ENCODE results near the gene TAMALIN.

The TAMALIN gene

DNA sequence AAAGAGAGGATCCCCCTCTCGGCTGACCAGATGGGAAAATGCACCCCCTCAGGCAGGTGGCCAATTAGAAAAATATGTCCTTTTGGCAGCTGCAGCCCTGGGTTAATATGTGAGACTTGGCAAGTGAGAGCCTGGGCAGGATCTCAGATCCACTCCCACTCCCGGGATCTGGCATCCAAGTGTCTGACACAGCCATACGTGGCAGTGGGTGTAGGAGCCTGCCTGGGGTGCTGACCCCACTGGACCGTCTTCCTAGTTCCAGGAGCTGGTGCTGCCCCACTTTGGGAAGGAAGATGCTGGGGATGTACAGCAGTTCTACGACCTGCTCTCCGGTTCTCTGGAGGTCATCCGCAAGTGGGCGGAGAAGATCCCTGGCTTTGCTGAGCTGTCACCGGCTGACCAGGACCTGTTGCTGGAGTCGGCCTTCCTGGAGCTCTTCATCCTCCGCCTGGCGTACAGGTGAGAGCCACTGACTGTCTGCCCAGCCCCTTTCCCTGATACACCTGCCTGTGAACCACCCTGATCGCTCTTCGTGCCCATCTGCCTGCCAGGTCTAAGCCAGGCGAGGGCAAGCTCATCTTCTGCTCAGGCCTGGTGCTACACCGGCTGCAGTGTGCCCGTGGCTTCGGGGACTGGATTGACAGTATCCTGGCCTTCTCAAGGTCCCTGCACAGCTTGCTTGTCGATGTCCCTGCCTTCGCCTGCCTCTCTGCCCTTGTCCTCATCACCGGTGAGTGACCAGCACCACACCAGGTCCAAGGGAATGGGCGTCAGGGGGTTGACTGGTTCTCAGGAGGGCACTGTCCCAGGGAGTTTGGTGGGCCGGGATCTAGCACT lies 50.3 kb downstream of the TAMALIN start:
- DNase-seq, result no peak

- no peak for DNase-seq
Measured at GRCh38 chr12:52057638-52058576, 51.2 kb downstream of the TAMALIN start.

DNA sequence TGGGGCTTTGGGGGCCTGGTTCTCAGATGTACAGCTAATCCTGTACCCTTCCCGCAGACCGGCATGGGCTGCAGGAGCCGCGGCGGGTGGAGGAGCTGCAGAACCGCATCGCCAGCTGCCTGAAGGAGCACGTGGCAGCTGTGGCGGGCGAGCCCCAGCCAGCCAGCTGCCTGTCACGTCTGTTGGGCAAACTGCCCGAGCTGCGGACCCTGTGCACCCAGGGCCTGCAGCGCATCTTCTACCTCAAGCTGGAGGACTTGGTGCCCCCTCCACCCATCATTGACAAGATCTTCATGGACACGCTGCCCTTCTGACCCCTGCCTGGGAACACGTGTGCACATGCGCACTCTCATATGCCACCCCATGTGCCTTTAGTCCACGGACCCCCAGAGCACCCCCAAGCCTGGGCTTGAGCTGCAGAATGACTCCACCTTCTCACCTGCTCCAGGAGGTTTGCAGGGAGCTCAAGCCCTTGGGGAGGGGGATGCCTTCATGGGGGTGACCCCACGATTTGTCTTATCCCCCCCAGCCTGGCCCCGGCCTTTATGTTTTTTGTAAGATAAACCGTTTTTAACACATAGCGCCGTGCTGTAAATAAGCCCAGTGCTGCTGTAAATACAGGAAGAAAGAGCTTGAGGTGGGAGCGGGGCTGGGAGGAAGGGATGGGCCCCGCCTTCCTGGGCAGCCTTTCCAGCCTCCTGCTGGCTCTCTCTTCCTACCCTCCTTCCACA lies 52.0 kb downstream of the TAMALIN start:
- DNase-seq, result peak; percentile 33

GRCh38 chr12:52059582-52060497 lies 53.1 kb downstream of the TAMALIN start:
- DNase-seq, result no peak

GRCh38 chr12:52060498-52061177 lies 53.9 kb downstream of the TAMALIN start:
- DNase-seq, result no peak

GRCh38 chr12:52061470-52062166 lies 54.9 kb downstream of the TAMALIN start:
- no peak for DNase-seq

GRCh38 chr12:52062167-52063081 lies 55.7 kb downstream of the TAMALIN start:
- DNase-seq, result peak; percentile 32

GRCh38 chr12:52063082-52063924 lies 56.6 kb downstream of the TAMALIN start:
- DNase-seq, result no peak

DNA sequence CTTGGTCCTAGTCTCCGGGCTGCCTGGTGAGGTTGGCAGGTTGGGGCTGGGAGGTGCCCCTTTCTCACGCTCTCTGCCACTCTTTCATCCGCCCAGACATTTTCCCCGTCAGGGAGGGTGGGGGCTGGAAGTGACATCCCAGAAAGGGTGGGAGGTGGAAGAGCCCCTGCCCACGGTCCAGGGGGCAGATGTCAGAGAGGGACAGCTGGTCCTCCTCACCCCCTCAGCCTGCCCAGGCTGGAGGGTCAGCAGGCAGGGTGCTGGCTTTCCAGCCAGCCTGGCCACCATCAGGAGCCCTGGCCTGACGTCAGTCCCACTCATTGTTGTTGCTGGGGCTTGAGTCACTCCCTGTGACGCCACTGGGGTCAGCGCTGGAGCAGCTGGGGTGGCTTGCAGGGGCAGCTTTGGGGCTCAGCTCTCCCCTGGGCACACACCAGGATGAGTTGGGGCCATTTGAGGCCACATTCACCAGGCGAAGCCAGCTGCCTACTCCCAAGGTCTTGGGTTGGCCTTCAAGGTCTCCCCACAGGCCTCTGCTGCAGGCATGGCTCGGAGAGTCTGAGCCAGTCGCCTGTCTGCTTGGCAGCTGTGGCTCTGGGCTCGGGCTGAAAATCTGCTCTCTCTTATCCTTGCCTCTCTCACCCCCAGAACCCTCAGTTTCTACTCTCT lies 57.4 kb downstream of the TAMALIN start:
- peak; percentile 58 for DNase-seq
